K562 (cell line): ENCODE results near the gene BAHD1.

Experiments
- CXXC5 ChIP-seq: fragments of 250-450 bp; sonication (Bioruptor Pico); IDR thresholded peaks from 2 replicates; pipeline ENCODE4 v1.8.0; 2022; ENCODE audit warnings: inconsistent platforms, mild to moderate bottlenecking, moderate library complexity
- KAT2B ChIP-seq: IDR thresholded peaks from one replicate; pipeline ENCODE4 v1.6.1; 2012; ENCODE audit warnings: low read depth, mild to moderate bottlenecking, control low read depth, inconsistent platforms, low read length, moderate library complexity
- L3MBTL2 ChIP-seq: fragments of 450-650 bp; IDR thresholded peaks from 2 replicates; pipeline ENCODE4 v1.6.1; 2016; ENCODE audit warnings: mild to moderate bottlenecking, moderate library complexity
- POLR2AphosphoS5 ChIP-seq: IDR thresholded peaks from 2 replicates; pipeline ENCODE4 v1.6.1; 2011; ENCODE audit warnings: mild to moderate bottlenecking, low read depth, low read length, moderate library complexity; ENCODE audit not compliant: control insufficient read depth, insufficient read depth
- PRMT5 ChIP-seq: sonication (generic); formaldehyde crosslinking; IDR thresholded peaks from 2 replicates; pipeline ENCODE4 v1.5.0; 2020; ENCODE audit warnings: missing genetic modification reagents
- SP1 ChIP-seq: sonication (generic); formaldehyde crosslinking; IDR thresholded peaks from 2 replicates; pipeline ENCODE4 v1.8.1; 2022; ENCODE audit warnings: mild to moderate bottlenecking, missing genetic modification reagents
- TRIM28 ChIP-seq: fragments of 450-650 bp; IDR thresholded peaks from 2 replicates; pipeline ENCODE4 v1.6.1; 2017
- TF ChIP-seq, protein P1 (sequence below), 3 experiments: IDR thresholded peaks in 2 of 3; conservative IDR thresholded peaks in 1 of 3; 2 replicates each; pipeline ENCODE4 v1.5.1; 2011 to 2012; ENCODE audit warnings: low read length in 3 of 3, mild to moderate bottlenecking in 3 of 3, control low read depth in 2 of 3, improper control_type of control experiment in 1 of 3, inconsistent platforms in 1 of 3, low read depth in 1 of 3, mixed read lengths in 1 of 3, moderate library complexity in 1 of 3; ENCODE audit not compliant: insufficient read depth in 2 of 3
- TF ChIP-seq, protein P2 (sequence below): sonication (generic); formaldehyde crosslinking; IDR thresholded peaks from 2 replicates; pipeline ENCODE4 v1.8.0; 2022; ENCODE audit warnings: mild to moderate bottlenecking, low read depth, missing genetic modification reagents
- TF ChIP-seq, protein P3 (sequence below): fragments of 250-450 bp; sonication (Bioruptor Pico); IDR thresholded peaks from 2 replicates; pipeline ENCODE4 v1.5.0; 2020; ENCODE audit warnings: mild to moderate bottlenecking, borderline replicate concordance
- TF ChIP-seq, protein P4 (sequence below): sonication (generic); formaldehyde crosslinking; IDR thresholded peaks from 2 replicates; pipeline ENCODE4 v1.8.1; 2023; ENCODE audit warnings: mild to moderate bottlenecking, missing genetic modification reagents

DNA sequence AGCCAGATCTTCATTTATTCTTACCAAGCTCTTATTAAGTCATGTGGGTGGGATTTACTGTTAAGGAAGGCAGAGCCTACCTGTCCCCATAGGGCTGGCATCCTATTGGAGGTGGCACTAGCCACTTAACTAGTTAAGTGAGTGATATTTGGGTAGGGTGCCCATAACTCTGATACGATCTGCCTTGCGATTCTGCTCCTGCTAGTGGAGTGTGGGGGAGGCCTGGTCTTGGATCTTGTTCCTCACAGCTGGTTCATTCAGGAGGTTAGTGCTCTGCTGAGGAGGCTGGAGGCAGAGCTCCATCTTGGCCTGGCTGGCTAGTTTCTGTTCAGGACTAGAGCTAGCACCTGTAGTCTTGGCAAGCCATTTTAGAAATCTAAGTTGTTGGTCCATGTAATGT, 9.3 kb downstream of the BAHD1 start:
- TF ChIP-seq, protein P1, sequence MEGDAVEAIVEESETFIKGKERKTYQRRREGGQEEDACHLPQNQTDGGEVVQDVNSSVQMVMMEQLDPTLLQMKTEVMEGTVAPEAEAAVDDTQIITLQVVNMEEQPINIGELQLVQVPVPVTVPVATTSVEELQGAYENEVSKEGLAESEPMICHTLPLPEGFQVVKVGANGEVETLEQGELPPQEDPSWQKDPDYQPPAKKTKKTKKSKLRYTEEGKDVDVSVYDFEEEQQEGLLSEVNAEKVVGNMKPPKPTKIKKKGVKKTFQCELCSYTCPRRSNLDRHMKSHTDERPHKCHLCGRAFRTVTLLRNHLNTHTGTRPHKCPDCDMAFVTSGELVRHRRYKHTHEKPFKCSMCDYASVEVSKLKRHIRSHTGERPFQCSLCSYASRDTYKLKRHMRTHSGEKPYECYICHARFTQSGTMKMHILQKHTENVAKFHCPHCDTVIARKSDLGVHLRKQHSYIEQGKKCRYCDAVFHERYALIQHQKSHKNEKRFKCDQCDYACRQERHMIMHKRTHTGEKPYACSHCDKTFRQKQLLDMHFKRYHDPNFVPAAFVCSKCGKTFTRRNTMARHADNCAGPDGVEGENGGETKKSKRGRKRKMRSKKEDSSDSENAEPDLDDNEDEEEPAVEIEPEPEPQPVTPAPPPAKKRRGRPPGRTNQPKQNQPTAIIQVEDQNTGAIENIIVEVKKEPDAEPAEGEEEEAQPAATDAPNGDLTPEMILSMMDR (IDR thresholded peaks at IDR 0.05 in 2 of 3, conservative IDR thresholded peaks at IDR 0.05 in 1 of 3; ENCODE audit: insufficient read depth in 2 of 3, low read depth in 1 of 3, low read length in 3 of 3) = no peak
- TF ChIP-seq CXXC5 (CRISPR knock-in tag) (no peak), PRMT5 (CRISPR knock-in tag) (no peak), POLR2AphosphoS5 (no peak), KAT2B (no peak), SP1 (CRISPR knock-in tag) (no peak), L3MBTL2 (no peak), TRIM28 (no peak)
- TF ChIP-seq, protein P2, sequence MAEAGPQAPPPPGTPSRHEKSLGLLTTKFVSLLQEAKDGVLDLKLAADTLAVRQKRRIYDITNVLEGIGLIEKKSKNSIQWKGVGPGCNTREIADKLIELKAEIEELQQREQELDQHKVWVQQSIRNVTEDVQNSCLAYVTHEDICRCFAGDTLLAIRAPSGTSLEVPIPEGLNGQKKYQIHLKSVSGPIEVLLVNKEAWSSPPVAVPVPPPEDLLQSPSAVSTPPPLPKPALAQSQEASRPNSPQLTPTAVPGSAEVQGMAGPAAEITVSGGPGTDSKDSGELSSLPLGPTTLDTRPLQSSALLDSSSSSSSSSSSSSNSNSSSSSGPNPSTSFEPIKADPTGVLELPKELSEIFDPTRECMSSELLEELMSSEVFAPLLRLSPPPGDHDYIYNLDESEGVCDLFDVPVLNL (CRISPR knock-in tag) = no peak
- TF ChIP-seq, protein P3, sequence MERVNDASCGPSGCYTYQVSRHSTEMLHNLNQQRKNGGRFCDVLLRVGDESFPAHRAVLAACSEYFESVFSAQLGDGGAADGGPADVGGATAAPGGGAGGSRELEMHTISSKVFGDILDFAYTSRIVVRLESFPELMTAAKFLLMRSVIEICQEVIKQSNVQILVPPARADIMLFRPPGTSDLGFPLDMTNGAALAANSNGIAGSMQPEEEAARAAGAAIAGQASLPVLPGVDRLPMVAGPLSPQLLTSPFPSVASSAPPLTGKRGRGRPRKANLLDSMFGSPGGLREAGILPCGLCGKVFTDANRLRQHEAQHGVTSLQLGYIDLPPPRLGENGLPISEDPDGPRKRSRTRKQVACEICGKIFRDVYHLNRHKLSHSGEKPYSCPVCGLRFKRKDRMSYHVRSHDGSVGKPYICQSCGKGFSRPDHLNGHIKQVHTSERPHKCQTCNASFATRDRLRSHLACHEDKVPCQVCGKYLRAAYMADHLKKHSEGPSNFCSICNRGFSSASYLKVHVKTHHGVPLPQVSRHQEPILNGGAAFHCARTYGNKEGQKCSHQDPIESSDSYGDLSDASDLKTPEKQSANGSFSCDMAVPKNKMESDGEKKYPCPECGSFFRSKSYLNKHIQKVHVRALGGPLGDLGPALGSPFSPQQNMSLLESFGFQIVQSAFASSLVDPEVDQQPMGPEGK (CRISPR knock-in tag) = no peak
- TF ChIP-seq, protein P4, sequence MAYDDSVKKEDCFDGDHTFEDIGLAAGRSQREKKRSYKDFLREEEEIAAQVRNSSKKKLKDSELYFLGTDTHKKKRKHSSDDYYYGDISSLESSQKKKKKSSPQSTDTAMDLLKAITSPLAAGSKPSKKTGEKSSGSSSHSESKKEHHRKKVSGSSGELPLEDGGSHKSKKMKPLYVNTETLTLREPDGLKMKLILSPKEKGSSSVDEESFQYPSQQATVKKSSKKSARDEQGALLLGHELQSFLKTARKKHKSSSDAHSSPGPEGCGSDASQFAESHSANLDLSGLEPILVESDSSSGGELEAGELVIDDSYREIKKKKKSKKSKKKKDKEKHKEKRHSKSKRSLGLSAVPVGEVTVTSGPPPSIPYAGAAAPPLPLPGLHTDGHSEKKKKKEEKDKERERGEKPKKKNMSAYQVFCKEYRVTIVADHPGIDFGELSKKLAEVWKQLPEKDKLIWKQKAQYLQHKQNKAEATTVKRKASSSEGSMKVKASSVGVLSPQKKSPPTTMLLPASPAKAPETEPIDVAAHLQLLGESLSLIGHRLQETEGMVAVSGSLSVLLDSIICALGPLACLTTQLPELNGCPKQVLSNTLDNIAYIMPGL (CRISPR knock-in tag) = no peak
